NCI-H345 treated with DMSO at 0.1 percent for 48 hours (cell line): ENCODE measurements around the gene HNRNPDL.
"Not testable (repeated sequence)": the region's sequence is repeated elsewhere in the genome, so short reads cannot be mapped to it uniquely, and the experiment has no call there.

Experiments used
- DNase-seq: peaks from one replicate; lab custom pipeline; 2025; ENCODE audit not compliant: unreplicated experiment; lab: John Stamatoyannopoulos, UW

Gene HNRNPDL

DNA sequence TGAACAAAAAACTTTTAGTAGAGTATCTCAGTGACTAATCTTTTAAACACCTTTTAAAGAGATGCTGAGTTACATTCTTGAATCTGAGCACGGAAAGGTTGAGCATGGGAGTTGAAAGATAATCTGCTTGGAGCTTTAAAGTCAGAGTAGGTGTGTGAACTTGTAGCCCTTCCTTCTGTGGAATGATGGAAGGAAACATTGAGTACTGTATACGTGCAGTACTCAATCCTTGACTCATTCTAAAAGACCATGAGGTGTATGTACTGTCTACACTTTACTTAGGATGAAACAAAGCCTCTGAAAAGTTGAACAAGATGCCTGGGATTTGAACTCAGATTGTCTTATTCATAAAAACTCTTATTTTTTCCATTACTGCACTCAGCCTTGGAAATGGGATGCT is 3.5 kb upstream of the HNRNPDL start:
- DNase-seq = no peak

GRCh38 chr4:82432596-82432995 is 2.3 kb upstream of the HNRNPDL start:
- no peak for DNase-seq

DNA sequence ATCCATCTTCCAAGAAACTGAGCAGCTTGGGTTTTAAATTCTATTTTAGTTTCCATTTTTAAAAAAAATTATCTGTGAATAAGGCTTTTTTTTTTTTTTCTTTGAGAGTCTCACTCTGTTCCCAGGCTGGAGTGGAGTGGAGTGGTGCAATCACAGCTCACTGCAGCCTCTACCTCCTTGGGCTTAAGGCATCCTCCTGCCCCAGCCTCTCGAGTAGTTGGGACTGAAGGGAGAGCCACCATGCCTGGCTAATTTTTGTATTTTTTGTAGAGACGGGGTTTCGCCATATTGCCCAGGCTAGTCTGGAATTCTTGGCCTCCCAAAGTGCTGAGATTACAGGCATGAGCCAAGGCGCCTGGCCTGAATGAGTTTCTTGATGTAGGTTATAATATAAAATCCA is 1.6 kb upstream of the HNRNPDL start:
- DNase-seq = no peak

DNA sequence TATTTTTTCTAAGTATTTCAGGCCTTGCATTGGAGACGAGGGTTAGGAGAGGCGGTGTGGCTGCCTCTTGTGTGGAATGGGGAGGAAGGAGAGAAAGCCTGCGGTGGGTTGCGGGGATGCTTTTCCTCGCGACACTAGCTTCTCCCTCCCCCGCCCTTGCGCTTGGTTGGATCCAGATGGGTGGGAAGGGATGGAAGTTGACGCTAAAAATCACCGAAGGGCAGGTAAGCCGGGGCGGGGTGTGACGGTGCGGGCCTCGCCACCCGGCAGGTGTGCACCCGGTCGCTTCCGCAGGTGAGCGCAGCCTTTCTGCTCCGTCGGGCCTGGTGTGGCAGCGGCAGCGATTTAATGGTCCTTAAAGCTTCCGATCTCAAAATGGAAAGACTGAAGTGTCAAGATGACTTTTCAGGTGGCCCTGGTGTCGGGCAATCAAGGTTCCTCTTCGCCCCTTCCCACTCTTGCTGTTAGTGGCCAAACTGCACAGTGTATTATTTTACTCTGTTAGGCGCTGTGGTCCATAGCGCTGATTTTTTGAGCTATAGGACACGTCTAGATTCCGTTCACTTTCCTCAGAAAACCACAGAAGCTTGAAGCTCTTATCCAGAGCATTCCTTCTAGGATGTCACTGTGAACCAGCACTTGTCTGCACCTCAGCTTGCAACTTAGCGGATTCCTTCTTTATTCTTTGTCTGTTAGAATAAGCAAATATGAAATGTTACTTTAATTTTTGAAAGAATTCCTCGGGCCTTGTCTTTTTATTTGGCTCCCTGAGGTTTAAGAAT is 893 bp upstream of the HNRNPDL start:
- peak; percentile 9 for DNase-seq

GRCh38 chr4:82429728-82430192 is 502 bp downstream of the HNRNPDL start:
- DNase-seq = no peak

DNA sequence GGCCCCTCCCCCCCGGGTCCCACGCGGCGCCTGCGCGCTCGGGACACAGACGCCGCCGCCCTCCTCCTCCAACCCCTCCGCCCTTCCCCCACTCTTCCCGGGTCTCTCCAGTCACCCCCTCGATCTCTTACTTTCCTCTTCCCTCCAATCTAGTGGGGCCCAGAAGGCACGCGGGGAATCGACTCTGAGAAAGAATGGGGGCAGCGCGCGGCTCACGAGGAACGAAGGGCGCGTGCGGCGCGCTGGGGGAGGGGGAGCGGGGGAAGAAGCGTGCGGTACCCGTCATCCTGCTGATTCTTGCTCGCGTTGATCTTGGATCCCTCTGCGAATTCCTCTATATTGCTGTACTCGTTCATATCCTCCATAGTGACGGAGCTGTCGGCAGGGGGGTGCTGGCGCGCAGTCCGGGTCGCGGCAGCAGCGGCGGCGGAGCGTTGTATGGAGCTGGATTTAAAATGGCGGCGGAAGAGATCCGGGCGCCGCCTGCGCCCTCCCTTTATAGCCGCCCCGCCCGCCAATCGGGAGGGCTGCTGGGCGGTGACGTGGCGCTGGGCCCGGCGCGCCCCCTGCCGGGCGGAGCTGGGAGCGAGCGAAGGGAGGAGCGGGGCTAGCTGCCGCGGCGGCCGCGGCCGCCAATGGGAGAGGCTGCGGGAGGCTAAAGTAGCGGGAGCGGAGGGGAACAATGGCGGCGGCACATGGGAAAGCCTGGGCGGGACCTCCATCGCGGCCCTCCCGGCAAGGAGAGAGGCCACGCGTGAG is 1.1 kb downstream of the HNRNPDL start:
- DNase-seq = peak; percentile 83

DNA sequence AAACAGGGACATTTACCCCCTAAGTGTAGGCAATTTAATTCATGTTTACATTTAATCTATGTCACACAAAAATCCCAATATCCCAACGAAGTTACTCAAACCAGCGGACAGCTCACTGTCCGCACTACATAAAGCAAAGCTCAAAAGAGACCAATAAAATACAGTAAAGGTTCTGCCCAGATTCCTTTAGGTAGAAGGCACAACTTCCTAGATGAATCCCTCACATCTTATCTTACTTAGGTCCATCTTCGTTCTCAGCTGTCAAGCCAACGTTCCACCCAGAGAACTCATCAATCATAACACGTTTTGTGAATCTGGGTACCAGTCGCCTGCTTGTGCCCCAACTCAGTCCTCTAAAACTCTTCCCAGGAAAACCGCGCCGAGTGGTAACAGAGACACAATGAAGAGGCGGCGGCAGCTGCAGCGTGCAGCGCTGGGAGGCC is 1.7 kb downstream of the HNRNPDL start:
- peak; percentile 55 for DNase-seq

DNA sequence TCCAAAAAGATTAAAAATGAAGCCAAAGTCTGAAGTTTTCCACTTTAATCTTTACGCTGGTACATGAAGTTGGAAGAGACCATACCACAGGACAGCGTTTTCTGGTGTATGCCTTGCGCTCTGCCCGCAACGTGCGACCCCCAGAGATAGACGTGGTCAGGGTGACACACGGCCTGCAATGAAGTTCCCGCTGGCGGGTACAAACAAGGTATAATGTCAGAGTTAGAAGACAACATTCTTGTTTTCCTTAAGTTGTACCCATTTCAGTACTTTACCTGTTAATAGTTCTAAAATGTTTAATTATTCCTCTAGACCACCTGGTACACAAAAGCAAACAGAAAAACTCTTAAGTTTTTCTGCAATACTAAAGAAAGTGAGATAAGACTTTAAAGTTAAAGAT is 4.8 kb downstream of the HNRNPDL start:
- DNase-seq = no peak

DNA sequence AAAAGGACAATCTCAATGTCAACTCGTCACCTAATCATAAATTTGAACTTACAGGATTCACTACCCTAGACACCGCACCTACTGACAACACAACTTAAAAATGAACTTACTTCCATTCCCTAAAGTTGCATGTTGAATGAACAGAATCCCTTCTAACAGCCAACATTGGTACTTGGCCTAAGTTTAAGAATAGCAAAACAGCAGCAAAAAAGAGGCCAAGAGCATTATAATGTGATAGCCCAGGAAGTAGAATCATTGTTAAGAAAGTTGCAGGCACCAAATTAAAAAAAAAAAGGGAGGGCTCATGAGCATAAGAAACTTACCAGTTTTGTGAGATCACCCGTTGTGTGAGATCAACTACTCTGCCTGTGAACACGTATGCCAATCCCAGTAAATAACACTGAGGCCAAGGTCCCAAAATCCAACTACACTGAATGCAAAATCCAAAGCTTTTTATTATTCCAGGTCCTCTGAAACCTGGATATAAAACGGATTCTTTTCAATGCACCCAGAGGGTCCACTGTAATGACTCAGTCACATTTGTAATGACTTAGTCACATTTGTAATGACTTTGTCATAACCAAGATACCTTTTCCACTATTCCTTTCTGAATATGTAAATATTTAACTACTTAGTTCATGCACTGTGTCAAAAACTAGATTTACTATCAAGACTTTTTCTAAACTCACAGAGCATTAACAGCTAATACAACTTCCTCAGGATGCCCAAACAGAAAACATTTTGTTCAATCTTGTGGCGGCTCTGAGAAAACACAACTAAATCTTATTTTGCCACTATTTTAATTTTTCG is 6.8 kb downstream of the HNRNPDL start:
- no peak for DNase-seq

- DNase-seq = no peak
Observed at GRCh38 chr4:82422616-82423015, 7.6 kb downstream of the HNRNPDL start.

- no peak for DNase-seq
Observed at GRCh38 chr4:82421796-82422560, 8.3 kb downstream of the HNRNPDL start.

DNA sequence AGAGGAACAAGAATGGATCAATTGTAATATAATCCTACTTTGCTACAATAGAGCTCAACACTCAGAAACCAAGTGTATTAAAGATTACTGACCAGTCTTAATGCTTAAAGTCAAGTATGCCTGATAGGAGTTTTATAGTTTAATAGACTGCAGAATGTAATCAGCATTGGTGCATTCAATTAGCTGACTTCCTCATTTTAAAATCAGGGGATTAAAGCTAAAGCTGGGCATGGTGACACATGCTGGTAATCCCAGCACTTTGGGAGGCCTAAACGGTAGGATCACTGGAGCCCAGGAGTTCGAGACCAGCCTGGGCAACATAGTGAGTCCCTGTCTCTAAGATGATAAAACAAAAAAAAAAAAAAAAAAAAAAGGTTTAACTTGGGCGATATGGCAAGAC is 10.8 kb downstream of the HNRNPDL start:
- no peak for DNase-seq

- no peak for DNase-seq
Observed at GRCh38 chr4:82415922-82416365, 14.3 kb downstream of the HNRNPDL start.

GRCh38 chr4:82415061-82415460 is 15.2 kb downstream of the HNRNPDL start:
- DNase-seq = not testable (repeated sequence)

GRCh38 chr4:82403725-82404124 is 26.5 kb downstream of the HNRNPDL start:
- no peak for DNase-seq

GRCh38 chr4:82402196-82402775 is 28.0 kb downstream of the HNRNPDL start:
- DNase-seq = no peak

GRCh38 chr4:82401600-82401999 is 28.7 kb downstream of the HNRNPDL start:
- no peak for DNase-seq

DNA sequence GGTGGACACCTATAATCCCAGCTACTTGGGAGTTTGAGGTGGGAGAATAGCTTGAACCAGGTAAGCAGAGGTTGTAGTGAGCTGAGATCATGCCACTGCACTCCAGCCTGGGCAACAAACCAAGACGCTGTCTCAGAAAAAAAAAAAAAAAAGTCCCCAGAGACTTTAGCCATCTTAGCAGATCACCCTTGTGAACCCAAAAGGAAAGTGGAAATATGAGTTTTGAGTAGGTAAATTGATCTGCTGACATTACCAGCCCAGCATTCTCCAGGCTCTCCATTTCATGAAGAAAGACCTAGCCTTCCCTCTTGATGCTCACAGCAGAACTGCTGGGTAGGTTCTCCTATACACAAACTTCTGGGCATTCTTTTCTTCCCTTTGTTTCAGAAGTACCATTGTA is 32.0 kb downstream of the HNRNPDL start:
- no peak for DNase-seq

DNA sequence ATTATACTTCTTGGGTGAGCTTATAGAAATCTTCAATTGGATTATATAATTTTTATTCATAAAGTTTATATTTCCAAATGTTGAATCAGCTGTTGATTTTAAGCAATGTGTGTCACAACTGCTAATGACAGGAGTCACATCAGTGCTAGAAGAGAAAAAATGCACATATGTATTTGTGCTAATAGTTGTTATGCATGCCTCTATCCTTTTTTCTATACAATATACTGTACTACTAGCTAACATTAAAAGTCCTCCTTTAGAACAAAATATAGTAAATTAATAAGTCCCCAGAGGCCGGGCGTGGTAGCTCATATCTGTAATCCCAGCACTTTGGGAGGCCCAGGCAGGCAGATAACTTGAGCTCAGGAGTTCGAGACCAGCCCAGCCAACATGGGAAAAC is 32.7 kb downstream of the HNRNPDL start:
- no peak for DNase-seq

DNA sequence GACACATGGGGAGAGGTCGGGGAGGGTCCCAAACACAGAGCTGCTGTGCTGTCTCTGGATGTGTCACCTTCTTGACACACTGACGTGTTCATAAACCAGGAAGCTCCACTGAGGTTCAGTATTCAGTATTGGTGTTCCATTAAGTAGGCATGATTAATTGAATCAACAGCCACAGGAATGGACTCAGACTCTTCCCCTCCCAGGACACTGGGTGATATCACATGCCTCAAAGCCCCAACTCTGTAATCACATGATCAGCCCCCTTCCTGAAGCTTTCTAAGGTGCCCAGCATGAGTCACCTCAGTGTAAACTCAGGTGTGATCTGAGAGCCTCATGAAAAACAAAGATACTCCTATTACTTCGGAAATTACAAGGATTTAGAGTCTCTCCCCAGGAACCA is 35.4 kb downstream of the HNRNPDL start:
- DNase-seq = no peak
